GM19463 (cell line): ENCODE results near the gene IFRD2.
"Not testable (repeated sequence)": the region's sequence is repeated elsewhere in the genome, so short reads cannot be mapped to it uniquely, and the experiment has no call there.

Source experiments
- ATAC-seq: cut with Tn5 transposase; IDR thresholded peaks from one replicate; pipeline ENCODE4 v1.9.1; 2021; ENCODE audit warnings: mild to moderate bottlenecking, moderate library complexity; ENCODE audit not compliant: unreplicated experiment

Gene IFRD2

DNA sequence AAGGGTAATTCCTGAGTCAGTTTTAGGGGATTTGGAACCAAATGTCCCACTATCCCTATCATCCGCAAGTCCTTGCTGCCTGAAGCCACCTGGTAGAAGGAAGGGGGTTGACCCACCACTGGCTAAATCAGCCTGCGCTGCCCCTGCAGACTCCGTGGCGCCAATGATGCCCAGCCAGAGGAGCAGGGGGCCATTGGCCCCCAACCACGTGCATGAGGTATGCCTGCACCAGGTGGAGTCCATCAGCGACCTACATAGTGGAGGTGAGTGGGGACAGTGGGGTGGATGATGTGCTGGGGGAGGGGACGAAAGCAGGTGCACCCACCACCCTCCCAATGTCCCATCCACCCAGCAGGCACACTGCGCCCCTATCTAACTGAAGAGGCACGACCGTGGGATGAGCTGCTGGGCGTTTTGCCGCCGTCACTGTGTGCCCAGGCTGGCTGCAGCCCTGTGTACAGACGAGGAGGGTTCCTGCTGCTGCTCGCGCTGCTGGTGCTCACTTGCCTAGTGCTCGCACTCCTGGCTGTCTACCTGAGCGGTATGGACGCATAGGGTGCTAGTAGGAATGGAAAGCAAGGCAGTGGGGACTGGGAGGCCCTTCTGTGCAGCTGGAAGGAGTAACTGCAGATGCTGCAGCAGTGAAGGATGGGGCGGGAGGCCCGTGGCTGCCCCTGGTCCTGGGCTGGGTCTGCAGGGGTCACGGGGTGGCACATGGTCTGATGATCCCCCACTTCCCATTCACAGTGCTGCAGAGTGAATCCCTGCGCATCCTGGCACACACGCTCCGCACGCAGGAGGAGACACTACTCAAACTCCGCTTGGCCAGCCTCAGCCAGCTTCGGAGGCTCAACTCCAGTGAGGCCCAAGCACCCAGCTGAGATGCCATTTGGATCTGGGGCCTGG is 5.7 kb downstream of the IFRD2 start:
- ATAC-seq = no peak

GRCh38 chr3:50284121-50284520 is 8.1 kb downstream of the IFRD2 start:
- ATAC-seq = not testable (repeated sequence)

- no peak for ATAC-seq
Observed at GRCh38 chr3:50279255-50280016, 12.8 kb downstream of the IFRD2 start.

- ATAC-seq = no peak
Observed at GRCh38 chr3:50278880-50279224, 13.4 kb downstream of the IFRD2 start, which contains the start of gene LSMEM2. LSMEM2 (plus strand) TSS chr3:50279087; CDS start chr3:50279114, 27 bp downstream.

- ATAC-seq = no peak
Observed at GRCh38 chr3:50278123-50278879, 13.9 kb downstream of the IFRD2 start.

DNA sequence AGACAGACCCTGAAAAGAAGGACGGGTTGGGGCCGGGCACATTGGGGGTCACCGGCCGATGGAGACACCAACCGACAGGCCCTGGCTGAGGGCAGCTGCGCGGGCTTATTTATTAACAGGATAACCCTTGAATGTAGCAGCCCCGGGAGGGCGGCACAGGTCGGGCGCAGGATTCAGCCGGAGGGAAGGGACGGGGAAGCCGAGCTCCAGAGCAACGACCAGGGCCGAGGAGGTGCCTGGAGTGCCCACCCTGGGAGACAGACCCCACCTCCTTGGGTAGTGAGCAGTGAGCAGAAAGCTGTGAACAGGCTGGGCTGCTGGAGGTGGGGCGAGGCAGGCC is 15.5 kb downstream of the IFRD2 start:
- ATAC-seq = no peak

DNA sequence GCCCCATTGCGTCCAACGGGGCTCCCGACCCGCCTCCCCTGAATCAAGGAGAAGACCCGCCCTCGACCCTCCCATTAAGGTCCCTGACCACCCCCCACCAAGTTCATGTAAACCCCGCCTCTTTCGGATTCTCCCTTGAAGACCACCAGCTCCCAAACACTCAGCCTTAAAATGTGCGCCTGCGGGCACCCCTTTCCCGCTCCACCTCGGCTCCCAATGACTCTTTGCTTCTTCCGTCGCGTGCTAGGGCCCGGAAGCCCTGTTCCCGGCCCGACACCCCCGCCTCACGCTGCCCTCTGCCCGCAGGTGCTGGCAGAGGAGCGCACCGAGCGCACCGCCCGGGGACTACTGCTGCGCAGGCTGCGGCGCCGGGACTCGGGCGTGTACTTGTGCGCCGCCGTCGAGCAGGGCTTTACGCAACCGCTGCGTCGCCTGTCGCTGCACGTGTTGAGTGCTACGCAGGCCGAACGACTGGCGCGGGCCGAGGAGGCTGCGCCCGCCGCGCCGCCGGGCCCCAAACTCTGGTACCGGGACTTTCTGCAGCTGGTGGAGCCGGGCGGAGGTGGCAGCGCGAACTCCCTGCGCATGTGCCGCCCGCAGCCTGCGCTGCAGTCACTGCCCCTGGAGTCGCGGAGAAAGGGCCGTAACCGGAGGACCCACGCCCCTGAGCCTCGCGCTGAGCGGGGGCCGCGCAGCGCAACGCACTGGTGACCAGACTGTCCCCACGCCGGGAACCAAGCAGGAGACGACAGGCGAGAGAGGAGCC is 16.1 kb downstream of the IFRD2 start:
- ATAC-seq = no peak

DNA sequence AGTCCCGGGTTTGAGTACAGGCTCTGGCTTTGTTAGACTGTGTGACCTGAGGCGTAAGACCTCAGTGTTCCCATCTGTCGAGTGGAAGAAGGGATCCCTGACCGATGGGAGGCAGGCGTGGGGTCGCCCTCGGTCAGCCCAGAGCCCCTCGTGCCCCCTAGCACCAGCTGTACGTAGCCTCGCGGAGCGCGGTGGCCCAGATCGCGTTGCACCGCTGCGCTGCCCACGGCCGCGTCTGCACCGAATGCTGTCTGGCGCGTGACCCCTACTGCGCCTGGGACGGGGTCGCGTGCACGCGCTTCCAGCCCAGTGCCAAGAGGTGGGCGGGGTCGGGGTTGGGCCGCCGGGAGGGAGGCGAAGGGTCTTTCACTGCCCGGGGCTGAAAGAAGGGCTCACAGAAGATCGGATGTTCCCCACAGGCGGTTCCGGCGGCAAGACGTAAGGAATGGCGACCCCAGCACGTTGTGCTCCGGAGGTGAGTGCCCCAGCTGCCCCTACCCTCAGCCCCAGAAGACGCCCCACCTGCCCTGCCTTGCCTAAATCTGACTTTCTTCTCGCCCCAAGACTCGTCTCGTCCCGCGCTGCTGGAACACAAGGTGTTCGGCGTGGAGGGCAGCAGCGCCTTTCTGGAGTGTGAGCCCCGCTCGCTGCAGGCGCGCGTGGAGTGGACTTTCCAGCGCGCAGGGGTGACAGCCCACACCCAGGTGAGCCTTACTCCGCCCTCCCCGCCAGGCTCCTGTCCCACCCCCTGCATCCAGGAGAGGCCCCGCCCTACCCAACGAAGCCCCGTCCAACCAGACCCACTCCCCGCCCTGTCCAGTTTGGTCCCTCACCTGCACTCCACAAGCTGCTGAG is 16.9 kb downstream of the IFRD2 start:
- ATAC-seq = no peak

GRCh38 chr3:50274371-50275104 is 17.7 kb downstream of the IFRD2 start:
- no peak for ATAC-seq

GRCh38 chr3:50273689-50274065 is 18.6 kb downstream of the IFRD2 start:
- no peak for ATAC-seq

DNA sequence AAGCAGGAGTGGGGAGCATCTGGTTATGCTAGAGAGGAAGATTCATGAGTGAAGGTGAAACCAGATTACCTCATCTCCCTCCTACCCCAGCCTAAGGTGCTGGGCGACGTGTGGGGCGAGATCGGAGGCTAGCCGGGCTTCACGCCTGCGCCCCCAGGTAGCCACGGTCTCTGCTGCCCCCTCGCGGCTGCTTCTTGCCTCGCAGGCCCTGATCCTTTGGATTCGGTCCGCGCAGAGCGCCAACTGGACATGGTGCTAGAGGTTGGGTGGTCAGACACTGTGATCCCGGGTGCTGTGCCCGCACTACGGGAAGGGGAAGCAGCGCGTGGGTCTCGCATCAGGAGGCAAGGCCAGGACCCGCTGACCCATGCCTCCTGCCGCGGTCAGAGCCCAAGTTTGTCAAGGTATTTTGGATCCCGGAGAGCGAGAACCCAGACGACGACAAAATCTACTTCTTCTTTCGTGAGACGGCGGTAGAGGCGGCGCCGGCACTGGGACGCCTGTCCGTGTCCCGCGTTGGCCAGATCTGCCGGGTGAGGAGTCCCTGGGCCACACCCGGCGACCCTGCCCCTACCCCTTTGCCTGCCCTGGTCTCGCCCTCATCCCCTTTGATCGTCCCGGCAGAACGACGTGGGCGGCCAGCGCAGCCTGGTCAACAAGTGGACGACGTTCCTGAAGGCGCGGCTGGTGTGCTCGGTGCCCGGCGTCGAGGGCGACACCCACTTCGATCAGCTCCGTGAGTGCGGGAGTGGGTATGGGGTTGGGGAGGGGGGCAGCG is 19.1 kb downstream of the IFRD2 start:
- peak; percentile 84 for ATAC-seq

DNA sequence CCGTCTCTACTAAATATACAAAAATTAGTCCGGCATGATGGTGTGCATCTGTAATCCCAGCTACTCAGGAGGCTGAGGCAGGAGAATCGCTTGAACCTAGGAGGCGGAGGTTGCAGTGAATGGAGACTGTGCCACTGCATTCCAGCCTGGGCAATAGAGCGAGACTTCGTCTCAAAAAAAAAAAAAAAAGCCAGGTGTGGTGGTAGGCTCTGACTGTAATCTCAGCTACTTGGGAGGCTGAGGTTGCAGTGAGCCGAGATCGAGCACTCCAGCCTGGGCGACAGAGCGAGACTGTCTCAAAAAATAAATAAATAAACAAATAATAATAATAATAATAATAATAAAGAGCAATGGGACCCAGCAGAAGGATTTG is 19.7 kb downstream of the IFRD2 start:
- ATAC-seq = not testable (repeated sequence)

- ATAC-seq = no peak
Observed at GRCh38 chr3:50271314-50271936, 20.8 kb downstream of the IFRD2 start.

GRCh38 chr3:50270422-50271224 is 21.6 kb downstream of the IFRD2 start:
- no peak for ATAC-seq

- ATAC-seq = no peak
Observed at GRCh38 chr3:50269977-50270413, 22.2 kb downstream of the IFRD2 start.

GRCh38 chr3:50269460-50269859 is 22.8 kb downstream of the IFRD2 start:
- ATAC-seq = no peak
